ENCODE data around the gene HSPBP1. TPM values are rescaled to one million over a fixed set of nuclear protein-coding genes. Genes with fewer than 3 reads are reported as not detected.

HSPBP1 gene
- polyA plus RNA-seq, 1 donor from 2014 or later, result 61.1 TPM

DNA sequence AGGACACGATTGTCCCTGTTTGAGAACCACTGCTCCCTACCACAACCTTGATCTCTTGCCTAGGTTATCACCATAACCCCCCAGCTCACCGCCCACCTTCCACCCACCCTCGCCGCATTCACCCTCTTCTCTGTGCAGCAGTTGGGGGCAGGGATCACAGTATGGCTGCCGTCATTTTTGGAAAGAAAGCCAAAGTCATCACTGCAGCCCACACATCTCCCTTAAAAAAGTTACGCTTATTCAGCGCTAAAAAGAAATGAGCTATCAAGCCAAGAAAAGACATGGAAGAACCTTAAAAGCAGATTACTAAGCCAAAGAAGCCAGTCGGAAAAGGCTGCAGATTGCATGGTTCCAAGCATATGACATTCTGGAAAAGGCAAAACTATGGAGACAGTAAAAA, 10.6 kb downstream of the HSPBP1 start:
- Histone ChIP-seq H3K9ac (ENCODE audit: low read length) (no peak overlapping the region), H3F3A (ENCODE audit: insufficient read depth, low read length, poor library complexity, severe bottlenecking) (no peaks in the 10 kb centered on the region), H3K79me2 (replicated peaks; ENCODE audit: insufficient read depth, low read length) (no peaks in the 10 kb centered on the region), H3K4me3 (ENCODE audit: low read length) (no peak overlapping the region), H3K27me3 (ENCODE audit: insufficient read depth, low read depth, low read length) (no peaks in the 10 kb centered on the region), H3K9me3 (ENCODE audit: low read length) (no peaks in the 10 kb centered on the region), H2AFZ (ENCODE audit: low read depth, low read length) (no peak overlapping the region), H3K27ac (ENCODE audit: low read length) (no peak overlapping the region), H3K9me2 (ENCODE audit: insufficient read depth, low read length) (no peaks in the 10 kb centered on the region), H3K4me2 (ENCODE audit: low read length) (no peak overlapping the region), H4K20me1 (ENCODE audit: insufficient read depth) (no peaks in the 10 kb centered on the region), H3K36me3 (ENCODE audit: insufficient read depth, low read length) (no peaks in the 10 kb centered on the region)
- TF ChIP-seq POLR2AphosphoS5 (IDR thresholded peaks at IDR 0.05), result no peak
- no peak for TF ChIP-seq EP300 (conservative IDR thresholded peaks at IDR 0.05; ENCODE audit: poor library complexity, severe bottlenecking)
- no peak for TF ChIP-seq MXI1 (conservative IDR thresholded peaks at IDR 0.05; ENCODE audit: poor library complexity, severe bottlenecking)
- TF ChIP-seq CTCF (IDR thresholded peaks at IDR 0.05; ENCODE audit: poor library complexity, severe bottlenecking), result no peak
- TF ChIP-seq REST (IDR thresholded peaks at IDR 0.05; ENCODE audit: borderline replicate concordance), result no peak

GRCh38 chr19:55266840-55267239, 13.1 kb downstream of the HSPBP1 start:
- H3K9me2 ChIP-seq (ENCODE audit: insufficient read depth, low read length), result no peaks in the 10 kb centered on the region
- no peaks in the 10 kb centered on the region for H3K27me3 ChIP-seq (ENCODE audit: insufficient read depth, low read depth, low read length)
- H3K4me3 ChIP-seq (ENCODE audit: low read length), result no peak overlapping the region
- H3K9ac ChIP-seq (ENCODE audit: low read length), result no peak overlapping the region
- no peak overlapping the region for H3K4me2 ChIP-seq (ENCODE audit: low read length)
- H4K20me1 ChIP-seq (ENCODE audit: insufficient read depth), result no peaks in the 10 kb centered on the region
- no peaks in the 10 kb centered on the region for H3K9me3 ChIP-seq (ENCODE audit: low read length)
- TF ChIP-seq EP300 (conservative IDR thresholded peaks at IDR 0.05; ENCODE audit: poor library complexity, severe bottlenecking), result no peak
- TF ChIP-seq SMC3 (conservative IDR thresholded peaks at IDR 0.05; ENCODE audit: poor library complexity), result no peak
- TF ChIP-seq POLR2AphosphoS5 (IDR thresholded peaks at IDR 0.05), result no peak
- no peak for TF ChIP-seq CTCF (IDR thresholded peaks at IDR 0.05; ENCODE audit: poor library complexity, severe bottlenecking)
- no peak for TF ChIP-seq MXI1 (conservative IDR thresholded peaks at IDR 0.05; ENCODE audit: poor library complexity, severe bottlenecking)
- TF ChIP-seq TAF1 (IDR thresholded peaks at IDR 0.05; ENCODE audit: low read depth), result no peak
- no peak for TF ChIP-seq RAD21 (conservative IDR thresholded peaks at IDR 0.05)
- no peak for TF ChIP-seq EZH2 (IDR thresholded peaks at IDR 0.05; ENCODE audit: borderline replicate concordance, insufficient read depth, low read length, poor library complexity, severe bottlenecking)
- no peak for TF ChIP-seq REST (IDR thresholded peaks at IDR 0.05; ENCODE audit: borderline replicate concordance)
- no peaks in the 10 kb centered on the region for H3K36me3 ChIP-seq (ENCODE audit: insufficient read depth, low read length)
- no peaks in the 10 kb centered on the region for H3F3A ChIP-seq (ENCODE audit: insufficient read depth, low read length, poor library complexity, severe bottlenecking)
- no peak overlapping the region for H2AFZ ChIP-seq (ENCODE audit: low read depth, low read length)
- H3K27ac ChIP-seq (ENCODE audit: low read length), result no peak overlapping the region
- H3K79me2 ChIP-seq (replicated peaks; ENCODE audit: insufficient read depth, low read length), result no peaks in the 10 kb centered on the region

Data from neural cell (in vitro differentiated cells).